A549 (cell line): ENCODE measurements around the gene CD151.

Experiments used
- MYC ChIP-seq: IDR thresholded peaks from 2 replicates; pipeline ENCODE4 v1.6.1; 2012; ENCODE audit warnings: mild to moderate bottlenecking, inconsistent platforms, low read length, improper control_type of control experiment, borderline replicate concordance
- PBX3 ChIP-seq: IDR thresholded peaks from 2 replicates; pipeline ENCODE4 v1.6.1; 2012
- RAD21 ChIP-seq, 2 experiments: fragments of >200 bp in 1 of 2; sonication (Bioruptor Twin) in 1 of 2; formaldehyde crosslinking in 1 of 2; IDR thresholded peaks in 1 of 2; conservative IDR thresholded peaks in 1 of 2; 2 replicates in 1 of 2; 3 replicates in 1 of 2; pipeline ENCODE4 v1.6.1; 2012 to 2018; ENCODE audit warnings: inconsistent platforms in 1 of 2

- no peak for TF ChIP-seq MYC
- no peak for TF ChIP-seq RAD21 (conservative IDR thresholded peaks at IDR 0.05 in 1 of 2, IDR thresholded peaks at IDR 0.05 in 1 of 2)
- no peak for TF ChIP-seq PBX3
Observed at GRCh38 chr11:800473-800872, 32.3 kb upstream of the CD151 start.
